GM12892 (cell line): ENCODE measurements around the gene KIAA1958.

Experiments used
- DNase-seq: peaks from one replicate; pipeline ENCODE4 v3.0.0; 2011; ENCODE audit not compliant: insufficient read length
- FAIRE-seq: peaks from 2 replicates; lab custom pipeline; 2011; peaks lifted over from hg19 to GRCh38; lab: Jason Lieb, UNC
- POLR2A ChIP-seq: IDR thresholded peaks from 2 replicates; pipeline ENCODE4 v1.6.1; 2011; ENCODE audit warnings: low read depth, low read length, control low read depth
- POLR2AphosphoS5 ChIP-seq: IDR thresholded peaks from 2 replicates; pipeline ENCODE4 v1.6.1; 2011; ENCODE audit warnings: low read depth, low read length, control low read depth
- TAF1 ChIP-seq: IDR thresholded peaks from 2 replicates; pipeline ENCODE4 v1.6.1; 2011; ENCODE audit warnings: low read depth, mild to moderate bottlenecking, control low read depth, low read length, borderline replicate concordance

Gene KIAA1958

GRCh38 chr9:112558978-112559377, 72.4 kb downstream of the KIAA1958 start:
- DNase-seq = no peak
- FAIRE-seq = no peak
- TF ChIP-seq POLR2A (no peak), TAF1 (no peak), POLR2AphosphoS5 (no peak)

- no peak for DNase-seq
- TF ChIP-seq POLR2AphosphoS5 (no peak), TAF1 (no peak), POLR2A (no peak)
- no peak for FAIRE-seq
Observed at GRCh38 chr9:112559629-112560413, 73.2 kb downstream of the KIAA1958 start.

- no peak for FAIRE-seq
- TF ChIP-seq TAF1 = no peak
- no peak for TF ChIP-seq POLR2A
- TF ChIP-seq POLR2AphosphoS5 = no peak
- DNase-seq = no peak
Observed at GRCh38 chr9:112562235-112562958, 75.8 kb downstream of the KIAA1958 start.

GRCh38 chr9:112569186-112569585, 82.6 kb downstream of the KIAA1958 start:
- no peak for DNase-seq
- FAIRE-seq = no peak
- TF ChIP-seq TAF1 = no peak
- TF ChIP-seq POLR2A = no peak
- TF ChIP-seq POLR2AphosphoS5 = no peak

- DNase-seq (no peak), FAIRE-seq (no peak)
- TF ChIP-seq POLR2A = no peak
- no peak for TF ChIP-seq TAF1
- no peak for TF ChIP-seq POLR2AphosphoS5
Observed at GRCh38 chr9:112570671-112571167, 84.1 kb downstream of the KIAA1958 start.

- FAIRE-seq (no peak), DNase-seq (no peak)
- TF ChIP-seq POLR2A (no peak), TAF1 (no peak), POLR2AphosphoS5 (no peak)
Observed at GRCh38 chr9:112571624-112572355, 85.2 kb downstream of the KIAA1958 start.

- no peak for DNase-seq
- no peak for FAIRE-seq
Observed at GRCh38 chr9:112572416-112572815, 85.8 kb downstream of the KIAA1958 start.

GRCh38 chr9:112574008-112574407, 87.4 kb downstream of the KIAA1958 start:
- TF ChIP-seq POLR2A (no peak), TAF1 (no peak), POLR2AphosphoS5 (no peak)
- no peak for DNase-seq
- no peak for FAIRE-seq

More at GRCh38 chr9:112572416-112572815, 85.8 kb downstream of the KIAA1958 start:
- TF ChIP-seq POLR2A (no peak), POLR2AphosphoS5 (no peak), TAF1 (no peak)

- no peak for TF ChIP-seq TAF1
- no peak for TF ChIP-seq POLR2AphosphoS5
- no peak for TF ChIP-seq POLR2A
- no peak for FAIRE-seq
- no peak for DNase-seq
Observed at GRCh38 chr9:112575107-112575506, 88.5 kb downstream of the KIAA1958 start.

- FAIRE-seq (no peak), DNase-seq (no peak)
- no peak for TF ChIP-seq TAF1
- TF ChIP-seq POLR2AphosphoS5 = no peak
- TF ChIP-seq POLR2A = no peak
Observed at GRCh38 chr9:112581469-112582176, 95.0 kb downstream of the KIAA1958 start.

GRCh38 chr9:112582371-112583262, 96.0 kb downstream of the KIAA1958 start:
- no peak for DNase-seq
- TF ChIP-seq POLR2AphosphoS5 (no peak), TAF1 (no peak), POLR2A (no peak)
- FAIRE-seq = no peak
